Measurements from ENCODE around the gene IL2RA. TPM values are rescaled to one million over a fixed set of nuclear protein-coding genes. Genes with fewer than 3 reads are reported as not detected.
"Not testable (repeated sequence)": the region's sequence is repeated elsewhere in the genome, so short reads cannot be mapped to it uniquely, and the experiment has no call there.

Gene IL2RA
- polyA plus RNA-seq, 3 donors = 0.06 TPM; not detected in 2

GRCh38 chr10:6044060-6044459 lies 18.1 kb downstream of the IL2RA start:
- Histone ChIP-seq H3K27ac (ENCODE audit: low read depth in 1 of 2, low read length in 2 of 2) (no peak overlapping the region), H3K36me3 (replicated peaks in 1 of 2; ENCODE audit: control insufficient read depth in 1 of 2, insufficient read depth in 2 of 2, low read length in 2 of 2) (no peaks in the 10 kb centered on the region)

GRCh38 chr10:6043377-6043776 lies 18.8 kb downstream of the IL2RA start:
- WGBS (ENCODE audit: insufficient coverage) = no CpG with 5 or more reads among the region's 6 CpGs
- H3K27me3 ChIP-seq (ENCODE audit: control insufficient read depth in 2 of 2, insufficient read depth in 2 of 2, low read length in 2 of 2); H3K27ac ChIP-seq (ENCODE audit: low read depth in 1 of 2, low read length in 2 of 2); H3K4me2 ChIP-seq (replicated peaks; ENCODE audit: extremely low read depth, low read length, poor library complexity, severe bottlenecking); H3K27me3 Mint-ChIP-seq (ENCODE audit: low read depth in 3 of 3); H2AFZ ChIP-seq (ENCODE audit: insufficient read depth, low read depth, low read length, poor library complexity, severe bottlenecking); DNase-seq; H3K4me3 ChIP-seq (replicated peaks in 1 of 3; ENCODE audit: low read depth in 2 of 3, low read length in 3 of 3); H3K4me3 Mint-ChIP-seq; H3K9me3 Mint-ChIP-seq; H3K79me2 ChIP-seq (ENCODE audit: insufficient read depth, low read length); H3K36me3 ChIP-seq (replicated peaks in 1 of 2; ENCODE audit: control insufficient read depth in 1 of 2, insufficient read depth in 2 of 2, low read length in 2 of 2); H3K36me3 Mint-ChIP-seq; H3K9me3 ChIP-seq (replicated peaks in 1 of 2; ENCODE audit: control insufficient read depth in 1 of 2, insufficient read depth in 1 of 2, low read length in 2 of 2); H3K27ac Mint-ChIP-seq; intact Hi-C loops (cut with micrococcal nuclease); H3K9ac ChIP-seq (ENCODE audit: insufficient read depth, low read length, poor library complexity, severe bottlenecking); H4K20me1 ChIP-seq (ENCODE audit: insufficient read depth, low read length): not testable (repeated sequence)
- H3K4me1 Mint-ChIP-seq = peaks cover 17% of the 10 kb centered on the region
- peaks cover 11 to 13% of the 10 kb centered on the region in 2 donors for H3K4me1 ChIP-seq (ENCODE audit: control insufficient read depth in 1 of 2, insufficient read depth in 2 of 2, low read length in 2 of 2)

More at GRCh38 chr10:6044060-6044459, 18.1 kb downstream of the IL2RA start:
- Mint-ChIP-seq H3K9me3 (peaks cover 0 to 4% (median 0%) of the 10 kb centered on the region in 7 donors), H3K27ac (no peak overlapping the region), H3K4me3 (no peak overlapping the region), H3K36me3 (no peaks in the 10 kb centered on the region), H3K27me3 (ENCODE audit: low read depth in 3 of 3) (peaks cover 1 to 7% (median 4%) of the 10 kb centered on the region in 3 donors), H3K4me1 (peaks cover 17% of the 10 kb centered on the region)
- DNase-seq = no peak
- no peak for TF ChIP-seq CTCF (IDR thresholded peaks at IDR 0.05)
- Histone ChIP-seq H3K4me3 (replicated peaks in 1 of 3; ENCODE audit: low read depth in 2 of 3, low read length in 3 of 3) (no peak overlapping the region), H3K4me2 (replicated peaks; ENCODE audit: extremely low read depth, low read length, poor library complexity, severe bottlenecking) (no peak overlapping the region), H4K20me1 (ENCODE audit: insufficient read depth, low read length) (no peaks in the 10 kb centered on the region), H3K9me3 (replicated peaks in 1 of 2; ENCODE audit: control insufficient read depth in 1 of 2, insufficient read depth in 1 of 2, low read length in 2 of 2) (no peaks in the 10 kb centered on the region), H3K79me2 (ENCODE audit: insufficient read depth, low read length) (no peaks in the 10 kb centered on the region), H3K9ac (ENCODE audit: insufficient read depth, low read length, poor library complexity, severe bottlenecking) (no peak overlapping the region), H3K27me3 (ENCODE audit: control insufficient read depth in 2 of 2, insufficient read depth in 2 of 2, low read length in 2 of 2) (no peaks in the 10 kb centered on the region), H3K4me1 (ENCODE audit: control insufficient read depth in 1 of 2, insufficient read depth in 2 of 2, low read length in 2 of 2) (peaks cover 11 to 13% of the 10 kb centered on the region in 2 donors), H2AFZ (ENCODE audit: insufficient read depth, low read depth, low read length, poor library complexity, severe bottlenecking) (no peak overlapping the region)
- 100% methylated on average over 3 of the region's 7 CpGs for WGBS (ENCODE audit: insufficient coverage)
- intact Hi-C loops (cut with micrococcal nuclease) = no loop called here
